Measurements from ENCODE around the gene FAS.
"Not testable (repeated sequence)": the region's sequence is repeated elsewhere in the genome, so short reads cannot be mapped to it uniquely, and the experiment has no call there.

The FAS gene

GRCh38 chr10:88995156-88995876 is 4.7 kb downstream of the FAS start:
- DNase-seq = no peak

- no peak for DNase-seq
Observed at GRCh38 chr10:88996927-88997326, 6.3 kb downstream of the FAS start.

DNA sequence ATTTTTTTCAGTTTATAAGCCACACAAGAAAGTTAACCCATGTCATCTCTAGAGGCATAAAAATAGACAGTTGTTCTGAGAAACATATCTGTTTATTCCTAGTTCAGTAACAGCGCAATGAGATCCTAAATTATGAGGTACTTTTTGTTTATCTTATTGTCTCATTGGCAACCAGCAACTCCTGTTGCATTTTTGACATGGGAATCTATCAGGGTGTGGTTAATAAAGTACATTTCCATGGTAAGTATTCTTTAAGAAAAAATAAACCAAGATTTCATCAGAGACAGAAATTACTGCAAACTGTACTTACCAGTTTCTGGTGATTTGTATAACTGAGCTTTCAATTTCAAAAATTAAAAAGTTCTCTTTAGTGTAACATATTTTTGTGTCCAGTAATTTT is 9.0 kb downstream of the FAS start:
- no peak for DNase-seq

- DNase-seq = no peak
Observed at GRCh38 chr10:89001024-89001728, 10.6 kb downstream of the FAS start.

DNA sequence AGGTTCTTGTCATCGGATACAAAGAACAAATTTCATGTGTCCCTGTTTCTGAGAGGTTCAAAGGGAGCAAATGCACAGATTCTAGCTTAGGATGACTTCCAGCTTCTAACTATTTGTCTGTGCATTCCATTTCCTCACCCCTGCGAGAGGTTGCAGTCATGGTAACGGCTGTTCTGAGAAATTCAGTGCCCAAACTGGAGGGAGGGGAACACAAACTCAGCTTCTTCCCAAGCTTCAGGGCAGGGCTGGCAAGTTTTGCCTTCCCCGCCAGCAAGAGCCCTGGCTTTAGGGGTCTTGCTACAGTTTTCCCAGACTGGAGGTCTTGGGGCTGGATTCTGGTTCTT is 11.1 kb downstream of the FAS start:
- DNase-seq = no peak

DNA sequence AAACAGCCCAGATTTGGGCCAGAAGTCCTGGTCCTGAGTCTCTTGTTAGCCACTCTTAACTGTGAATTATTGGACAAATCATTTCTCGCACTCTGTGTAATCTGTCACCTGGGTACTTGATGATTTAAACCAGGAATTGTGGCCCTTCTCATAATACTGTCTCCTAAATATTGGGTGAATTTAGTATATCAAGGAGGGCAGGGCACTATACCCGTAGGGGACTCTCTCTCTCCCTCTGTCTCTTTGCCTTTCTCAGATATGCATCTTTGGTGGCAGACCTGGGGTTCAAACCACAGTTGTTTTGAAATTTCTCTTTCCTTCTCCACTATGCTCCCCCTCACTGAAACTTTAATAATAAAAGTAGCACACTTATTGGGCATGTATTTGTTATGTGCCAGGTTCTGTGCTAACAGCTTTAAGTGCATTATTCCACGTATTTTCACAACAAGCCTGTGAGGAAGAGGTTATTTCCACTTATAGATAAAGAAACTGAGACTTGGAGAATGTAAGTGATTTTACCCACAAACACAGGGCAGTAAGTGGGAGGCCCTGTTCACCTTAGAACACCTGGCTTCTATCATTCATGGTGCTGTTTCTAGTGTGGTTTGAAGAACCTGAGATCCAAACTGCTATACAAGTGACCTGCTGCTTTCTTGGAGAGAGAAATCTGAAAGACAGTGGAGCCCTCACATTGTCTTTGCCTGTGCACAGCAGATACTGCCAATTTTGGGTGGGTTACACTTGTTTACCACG is 11.8 kb downstream of the FAS start:
- no peak for DNase-seq

DNA sequence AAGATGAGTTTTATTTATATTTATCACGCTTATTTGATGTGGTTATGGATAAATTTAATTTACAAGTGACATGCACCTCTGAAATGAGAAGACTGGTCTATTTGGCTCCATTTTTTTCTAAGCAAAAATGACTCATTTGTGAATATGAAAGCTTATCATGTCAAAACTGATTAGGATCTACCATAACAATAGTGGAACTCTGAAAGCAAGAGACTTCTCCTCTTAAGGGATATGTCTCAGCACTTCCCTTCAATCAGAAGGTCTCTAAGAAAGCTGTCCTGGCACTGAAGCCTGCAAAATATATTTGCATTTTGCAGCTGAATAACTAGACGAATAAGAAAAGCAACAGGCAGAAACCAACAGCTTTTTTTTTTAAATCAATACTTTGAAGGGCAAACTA is 12.7 kb downstream of the FAS start:
- DNase-seq = no peak

GRCh38 chr10:89007129-89007893 is 16.7 kb downstream of the FAS start:
- no peak for DNase-seq

- not testable (repeated sequence) for DNase-seq
Observed at GRCh38 chr10:89018700-89019346, 28.2 kb downstream of the FAS start.

GRCh38 chr10:89019569-89020327 is 29.1 kb downstream of the FAS start:
- no peak for DNase-seq

DNA sequence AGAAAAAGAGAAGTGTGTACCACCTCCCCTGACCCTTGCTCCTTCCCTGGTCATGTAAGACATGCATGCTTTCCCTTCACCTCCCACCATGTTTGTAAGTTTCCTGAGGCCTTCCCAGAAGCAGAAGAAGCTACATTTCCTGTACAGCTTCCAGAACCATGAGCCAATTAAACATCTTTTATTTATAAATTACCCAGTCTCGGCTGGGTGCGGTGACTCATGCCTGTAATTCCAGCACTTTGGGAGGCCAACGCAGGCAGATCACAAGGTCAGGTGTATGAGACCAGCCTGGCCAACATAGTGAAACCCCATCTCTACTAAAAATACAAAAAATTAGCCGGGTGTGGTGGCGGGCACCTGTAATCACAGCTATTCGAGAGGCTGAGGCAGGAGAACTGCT is 30.9 kb downstream of the FAS start:
- not testable (repeated sequence) for DNase-seq

DNA sequence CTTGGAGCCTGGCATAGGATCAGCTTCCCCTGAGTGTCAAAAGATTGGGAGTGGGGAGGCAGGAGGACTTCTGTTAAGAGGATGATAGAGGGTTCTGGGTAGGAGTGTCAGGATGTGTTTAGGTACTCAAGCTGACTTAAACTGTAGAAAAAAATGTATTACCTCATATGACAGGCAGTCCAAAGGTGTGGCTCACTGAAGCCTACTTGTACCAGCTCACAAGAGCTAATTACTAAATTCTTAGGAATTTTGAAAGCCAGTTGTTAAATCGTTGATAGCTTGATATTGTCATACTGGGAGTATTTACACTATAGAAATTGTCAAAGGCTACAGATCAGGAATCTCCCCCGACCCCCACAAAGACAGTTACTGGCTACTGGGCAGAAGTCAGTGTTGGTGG is 32.1 kb downstream of the FAS start:
- DNase-seq = no peak

DNA sequence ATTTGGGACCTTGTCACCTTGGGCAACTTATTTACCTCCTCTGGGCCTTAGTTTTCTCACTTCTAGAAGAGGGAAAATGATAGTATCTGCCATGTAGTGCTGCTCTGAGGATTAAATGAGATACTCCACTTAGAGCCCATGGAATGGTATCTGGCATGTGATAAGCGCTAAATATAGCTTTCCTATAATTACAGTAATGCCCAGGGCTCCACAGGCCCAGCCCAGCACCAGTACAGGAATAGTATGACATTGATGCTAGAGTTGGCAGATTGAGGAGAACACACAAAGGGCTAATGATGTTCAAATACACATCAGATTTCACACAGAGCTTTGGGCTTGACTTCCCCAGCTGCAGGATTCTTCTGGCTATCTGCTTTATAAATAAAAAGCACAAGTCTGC is 34.9 kb downstream of the FAS start:
- DNase-seq = no peak

DNA sequence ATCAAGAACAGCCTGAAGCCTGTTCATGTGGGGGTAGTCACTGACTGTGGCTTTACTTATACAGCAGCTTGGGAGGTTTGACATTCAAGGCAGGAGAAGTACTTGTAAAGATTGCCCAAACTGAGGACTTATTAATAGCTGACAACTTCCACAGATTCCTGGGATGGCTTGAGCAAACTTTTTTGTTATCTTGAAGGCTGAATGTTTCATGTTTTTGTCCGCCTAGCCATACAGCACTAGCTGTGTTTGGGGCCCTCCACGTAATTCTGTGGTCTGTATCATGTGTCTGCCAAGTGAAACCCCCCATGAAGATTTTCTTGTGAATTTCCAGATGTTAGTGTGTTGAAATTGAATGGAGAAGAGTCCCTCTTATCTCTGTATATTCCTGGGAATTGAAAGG is 38.6 kb downstream of the FAS start:
- no peak for DNase-seq

DNA sequence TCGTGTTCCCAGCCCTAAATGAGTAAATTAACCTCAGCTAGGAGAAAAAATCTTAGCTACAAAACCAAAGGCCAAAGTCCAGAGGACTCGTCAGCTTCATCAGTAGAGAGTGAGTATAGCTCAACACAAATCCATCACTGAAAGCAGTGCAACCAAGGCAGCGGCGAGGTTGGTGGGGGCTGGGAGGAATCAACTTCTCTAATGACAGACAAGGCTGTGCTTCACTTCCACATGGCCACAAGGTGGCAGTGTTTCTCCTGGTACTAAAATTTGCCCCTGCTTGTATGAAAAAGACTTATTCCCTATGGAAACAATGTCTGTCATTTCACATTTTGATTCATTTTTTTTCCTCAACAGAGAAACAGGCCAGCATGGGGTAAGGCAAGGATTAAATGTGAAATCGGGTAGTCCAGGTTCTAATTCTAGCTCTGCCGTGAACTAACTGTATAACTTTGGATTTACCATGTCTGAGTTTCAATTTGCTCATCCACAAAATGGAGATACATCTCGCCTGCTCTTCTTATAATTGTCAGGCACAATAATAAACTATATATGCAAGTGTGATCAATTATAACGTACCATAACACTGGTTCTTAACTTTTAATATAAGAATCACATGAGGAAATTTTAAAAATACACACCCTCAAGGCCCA is 39.3 kb downstream of the FAS start:
- DNase-seq = peak; percentile 36

- no peak for DNase-seq
Observed at GRCh38 chr10:89030791-89031190, 40.2 kb downstream of the FAS start.

- no peak for DNase-seq
Observed at GRCh38 chr10:89032141-89032891, 41.7 kb downstream of the FAS start.

DNA sequence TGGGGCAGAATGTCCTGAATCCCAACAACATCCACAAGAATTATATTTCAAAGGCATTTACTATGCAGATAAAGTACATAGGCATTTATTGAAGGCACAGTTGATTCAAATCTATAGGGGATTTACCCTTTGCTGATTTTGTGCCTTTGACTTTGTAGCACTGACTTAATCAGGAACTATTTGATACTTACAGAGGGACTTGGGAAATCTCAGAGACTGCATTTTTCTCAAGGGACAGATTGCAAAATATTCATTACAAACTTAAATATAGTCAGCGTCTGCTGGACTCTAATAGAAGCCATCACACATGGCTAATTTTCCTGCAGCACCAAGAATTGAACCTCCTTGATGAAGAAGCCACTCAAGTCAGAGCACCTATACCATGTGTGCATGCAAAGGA is 44.9 kb downstream of the FAS start:
- no peak for DNase-seq

DNA sequence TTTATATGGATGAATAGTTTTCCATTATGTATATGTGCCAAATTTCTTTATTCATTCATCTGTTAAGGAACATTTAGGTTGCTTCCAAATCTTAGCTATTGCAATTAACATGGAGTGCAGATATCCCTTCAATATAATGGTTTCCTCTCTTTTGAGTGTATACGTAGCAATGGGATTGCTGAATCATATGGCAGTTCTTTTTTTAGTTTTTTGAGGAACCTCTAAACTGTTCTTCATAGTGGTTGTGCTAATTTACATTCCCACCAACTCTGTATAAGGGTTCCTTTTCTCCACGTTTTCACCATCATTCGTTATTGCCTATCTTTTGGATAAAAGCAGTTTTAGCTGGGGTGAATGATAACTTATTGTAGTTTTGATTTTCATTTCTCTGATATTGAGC is 46.5 kb downstream of the FAS start:
- no peak for DNase-seq

DNA sequence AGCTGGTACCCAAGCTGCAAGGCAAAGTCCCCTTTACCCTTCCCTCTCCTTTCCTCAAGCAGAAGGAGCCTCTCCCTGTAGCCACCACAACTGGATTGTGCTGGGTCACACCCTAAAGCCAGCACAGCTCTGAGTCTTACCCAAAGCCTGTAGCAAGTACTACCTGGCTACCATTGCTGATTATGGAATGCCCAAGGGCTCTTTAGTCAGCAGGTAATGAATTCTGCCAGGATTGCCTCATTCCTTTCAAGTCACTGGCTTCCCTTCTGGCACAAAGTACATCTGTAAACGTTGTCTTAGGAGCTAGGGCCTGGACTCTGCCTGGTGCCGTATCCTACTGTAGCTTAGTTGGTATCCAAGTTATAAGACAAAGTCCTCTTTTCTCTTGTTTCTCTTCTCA is 52.0 kb downstream of the FAS start:
- no peak for DNase-seq

- DNase-seq = no peak
Observed at GRCh38 chr10:89043052-89043451, 52.5 kb downstream of the FAS start.

Measured in activated effector memory CD4-positive, alpha-beta T cell treated with Interleukin-2 at 50 U/mL for 16 hours (primary cell).